HepG2 (cell line): ENCODE results near the gene FILIP1. TPM values are rescaled to one million over a fixed set of nuclear protein-coding genes. Genes with fewer than 3 reads are reported as not detected.

Source experiments
- CC2D1A ChIP-seq: sonication (generic); formaldehyde crosslinking; IDR thresholded peaks from 2 replicates; pipeline ENCODE4 v1.8.1; 2023; ENCODE audit warnings: mild to moderate bottlenecking, missing genetic modification reagents
- CSRNP1 ChIP-seq: sonication (generic); formaldehyde crosslinking; IDR thresholded peaks from 2 replicates; pipeline ENCODE4 v1.8.1; 2023; ENCODE audit warnings: mild to moderate bottlenecking, missing genetic modification reagents
- DNMT3B ChIP-seq: conservative IDR thresholded peaks from 2 replicates; pipeline ENCODE4 v1.6.1; 2016; ENCODE audit warnings: missing biosample characterization, control low read depth
- DZIP1 ChIP-seq: sonication (generic); formaldehyde crosslinking; IDR thresholded peaks from 2 replicates; pipeline ENCODE4 v1.5.0; 2020; ENCODE audit warnings: mild to moderate bottlenecking, missing genetic modification reagents
- GATAD2A ChIP-seq: IDR thresholded peaks from 2 replicates; pipeline ENCODE4 v1.6.1; 2016
- KAT8 ChIP-seq: IDR thresholded peaks from 2 replicates; pipeline ENCODE4 v1.6.1; 2016; ENCODE audit warnings: missing genetic modification reagents, missing compliant biosample characterization
- KDM2A ChIP-seq: sonication (generic); formaldehyde crosslinking; IDR thresholded peaks from 2 replicates; pipeline ENCODE4 v1.4.0; 2020; ENCODE audit warnings: low read depth, missing genetic modification reagents, borderline replicate concordance
- NAIF1 ChIP-seq: sonication (generic); formaldehyde crosslinking; IDR thresholded peaks from 2 replicates; pipeline ENCODE4 v1.5.0; 2020; ENCODE audit warnings: mild to moderate bottlenecking, missing genetic modification reagents, borderline replicate concordance
- PAX8 ChIP-seq: sonication (generic); formaldehyde crosslinking; IDR thresholded peaks from 2 replicates; pipeline ENCODE4 v1.8.0; 2022; ENCODE audit warnings: mild to moderate bottlenecking, missing genetic modification reagents, borderline replicate concordance
- RERE ChIP-seq: IDR thresholded peaks from 2 replicates; pipeline ENCODE4 v1.6.1; 2016; ENCODE audit warnings: low read depth, missing genetic modification reagents, missing compliant biosample characterization
- SRSF4 ChIP-seq: fragments of 200-400 bp; formaldehyde crosslinking; IDR thresholded peaks from one replicate; pipeline ENCODE4 v1.6.1; 2018; ENCODE audit warnings: mild to moderate bottlenecking, low read depth, low read length, moderate library complexity; ENCODE audit not compliant: poor library complexity, severe bottlenecking
- ZNF18 ChIP-seq: sonication (generic); formaldehyde crosslinking; IDR thresholded peaks from 2 replicates; pipeline ENCODE4 v1.8.0; 2022; ENCODE audit warnings: mild to moderate bottlenecking, missing genetic modification reagents; ENCODE audit not compliant: insufficient replicate concordance
- ZNF547 ChIP-seq: sonication (generic); formaldehyde crosslinking; IDR thresholded peaks from 2 replicates; pipeline ENCODE4 v1.5.1; 2020; ENCODE audit warnings: mild to moderate bottlenecking, missing genetic modification reagents
- ZNF562 ChIP-seq: sonication (generic); formaldehyde crosslinking; IDR thresholded peaks from 2 replicates; pipeline ENCODE4 v1.8.0; 2022; ENCODE audit warnings: missing genetic modification reagents, borderline replicate concordance
- ZNF629 ChIP-seq: sonication (generic); formaldehyde crosslinking; conservative IDR thresholded peaks from 2 replicates; pipeline ENCODE4 v1.5.0; 2020; ENCODE audit warnings: missing genetic modification reagents
- ZNF784 ChIP-seq: sonication (generic); formaldehyde crosslinking; IDR thresholded peaks from 2 replicates; pipeline ENCODE4 v1.5.1; 2020; ENCODE audit warnings: missing genetic modification reagents, mild to moderate bottlenecking, borderline replicate concordance
- ZZZ3 ChIP-seq: sonication (generic); formaldehyde crosslinking; IDR thresholded peaks from 2 replicates; pipeline ENCODE4 v1.4.0; 2020; ENCODE audit warnings: missing genetic modification reagents, mild to moderate bottlenecking, borderline replicate concordance
- polyA plus RNA-seq, 8 experiments: library from polyadenylated mRNA; depleted of rRNA in 3 of 8; stranded (reverse) in 7 of 8; unstranded in 1 of 8; fragments of >200 nt; fragmentation: Illumina TruSeq in 4 of 8; extraction: Trizol in 4 of 8; gene quantifications; 2 replicates each; pipeline versions ENCODE4 v1.2.1 to v1.2.3, GENCODE V29; 2011 to 2016; ENCODE audit warnings: low read depth in 4 of 8, missing spikeins in 1 of 8, mixed read lengths in 1 of 8; ENCODE audit not compliant: insufficient read depth in 1 of 8
- total RNA-seq, 5 experiments: library from RNA; depleted of rRNA; stranded (reverse); fragments of >200 nt; fragmentation: Illumina TruSeq; extraction: Trizol; gene quantifications; 2 replicates each; pipeline ENCODE4 v1.2.3, GENCODE V29; 2016; ENCODE audit warnings: low read depth in 1 of 5

FILIP1 gene
- total and polyA plus RNA-seq, 2 of the 13 experiments (the other 11 are each of a cell fraction or from before 2014, with no cell fraction given), result not detected

GRCh38 chr6:75524322-75524972 lies 30.8 kb upstream of the FILIP1 start (continued):
- TF ChIP-seq CSRNP1 (CRISPR knock-in tag) (no peak), SRSF4 (no peak), ZNF547 (CRISPR knock-in tag) (no peak), DNMT3B (CRISPR knock-in tag) (no peak), PAX8 (CRISPR knock-in tag) (no peak), KAT8 (CRISPR knock-in tag) (peak; percentile 41; the same call in 1 of the 2 replicates), ZNF784 (CRISPR knock-in tag) (no peak), CC2D1A (CRISPR knock-in tag) (no peak), ZNF18 (CRISPR knock-in tag) (no peak), DZIP1 (CRISPR knock-in tag) (no peak), NAIF1 (no peak), KDM2A (CRISPR knock-in tag) (no peak), ZZZ3 (no peak), ZNF562 (CRISPR knock-in tag) (no peak), ZNF629 (no peak), GATAD2A (CRISPR knock-in tag) (peak; percentile 91), RERE (peak; percentile 85; the same call in 1 of the 2 replicates)
